ENCODE measurements around the gene CDK5. TPM values are rescaled to one million over a fixed set of nuclear protein-coding genes. Genes with fewer than 3 reads are reported as not detected.

The CDK5 gene
- polyA plus RNA-seq, 2 donors = 5.2 to 9.7 TPM

- Histone ChIP-seq H3K36me3 (ENCODE audit: control insufficient read depth in 2 of 2, insufficient read depth in 2 of 2, low read length in 1 of 2) (peaks cover 13 to 35% of the 10 kb centered on the region in 2 donors), H3K27ac (ENCODE audit: low read depth in 2 of 2, low read length in 1 of 2) (no peak overlapping the region), H3K9me3 (ENCODE audit: control insufficient read depth in 2 of 2, insufficient read depth in 1 of 2, low read depth in 1 of 2, low read length in 1 of 2) (no peaks in the 10 kb centered on the region), H3K4me1 (ENCODE audit: control insufficient read depth in 2 of 2, insufficient read depth in 2 of 2, low read length in 1 of 2) (peaks cover 0 to 3% of the 10 kb centered on the region in 2 donors), H3K27me3 (ENCODE audit: control insufficient read depth in 1 of 2, insufficient read depth in 2 of 2, low read length in 2 of 2) (no peaks in the 10 kb centered on the region), H3K4me3 (ENCODE audit: low read depth in 1 of 2, low read length in 2 of 2) (no peak overlapping the region)
- 80% methylated on average over 18 of the region's 18 CpGs for WGBS, 2 donors
Observed at GRCh38 chr7:151039850-151040548, 17.7 kb downstream of the CDK5 start.

GRCh38 chr7:151038951-151039849 is 18.5 kb downstream of the CDK5 start:
- Histone ChIP-seq H3K36me3 (ENCODE audit: control insufficient read depth in 2 of 2, insufficient read depth in 2 of 2, low read length in 1 of 2) (peaks cover 11 to 36% of the 10 kb centered on the region in 2 donors), H3K4me3 (ENCODE audit: low read depth in 1 of 2, low read length in 2 of 2) (no peak overlapping the region), H3K27ac (ENCODE audit: low read depth in 2 of 2, low read length in 1 of 2) (peak overlapping the region in 1 of 2 donors; percentile 4), H3K27me3 (ENCODE audit: control insufficient read depth in 1 of 2, insufficient read depth in 2 of 2, low read length in 2 of 2) (no peaks in the 10 kb centered on the region), H3K9me3 (ENCODE audit: control insufficient read depth in 2 of 2, insufficient read depth in 1 of 2, low read depth in 1 of 2, low read length in 1 of 2) (no peaks in the 10 kb centered on the region), H3K4me1 (ENCODE audit: control insufficient read depth in 2 of 2, insufficient read depth in 2 of 2, low read length in 1 of 2) (peaks cover 0 to 3% of the 10 kb centered on the region in 2 donors)
- WGBS, 2 donors = 45 to 49% methylated on average over 12 of the region's 12 CpGs

GRCh38 chr7:151035902-151036301 is 21.8 kb downstream of the CDK5 start:
- H3K9me3 ChIP-seq (ENCODE audit: control insufficient read depth in 2 of 2, insufficient read depth in 1 of 2, low read depth in 1 of 2, low read length in 1 of 2) = no peaks in the 10 kb centered on the region
- WGBS, 2 donors = 92 to 95% methylated on average over 17 of the region's 17 CpGs
- no peaks in the 10 kb centered on the region for H3K27me3 ChIP-seq (ENCODE audit: control insufficient read depth in 1 of 2, insufficient read depth in 2 of 2, low read length in 2 of 2)
- no peak overlapping the region for H3K27ac ChIP-seq (ENCODE audit: low read depth in 2 of 2, low read length in 1 of 2)
- peaks cover 11 to 34% of the 10 kb centered on the region in 2 donors for H3K36me3 ChIP-seq (ENCODE audit: control insufficient read depth in 2 of 2, insufficient read depth in 2 of 2, low read length in 1 of 2)
- peaks cover 0 to 3% of the 10 kb centered on the region in 2 donors for H3K4me1 ChIP-seq (ENCODE audit: control insufficient read depth in 2 of 2, insufficient read depth in 2 of 2, low read length in 1 of 2)
- no peak overlapping the region for H3K4me3 ChIP-seq (ENCODE audit: low read depth in 1 of 2, low read length in 2 of 2)

GRCh38 chr7:151035026-151035717 is 22.5 kb downstream of the CDK5 start:
- peaks cover 11 to 34% of the 10 kb centered on the region in 2 donors for H3K36me3 ChIP-seq (ENCODE audit: control insufficient read depth in 2 of 2, insufficient read depth in 2 of 2, low read length in 1 of 2)
- 86% methylated on average over 21 of the region's 21 CpGs for WGBS, 2 donors
- no peak overlapping the region for H3K4me3 ChIP-seq (ENCODE audit: low read depth in 1 of 2, low read length in 2 of 2)
- peaks cover 0 to 3% of the 10 kb centered on the region in 2 donors for H3K4me1 ChIP-seq (ENCODE audit: control insufficient read depth in 2 of 2, insufficient read depth in 2 of 2, low read length in 1 of 2)
- H3K27ac ChIP-seq (ENCODE audit: low read depth in 2 of 2, low read length in 1 of 2) = no peak overlapping the region
- H3K27me3 ChIP-seq (ENCODE audit: control insufficient read depth in 1 of 2, insufficient read depth in 2 of 2, low read length in 2 of 2) = no peaks in the 10 kb centered on the region
- H3K9me3 ChIP-seq (ENCODE audit: control insufficient read depth in 2 of 2, insufficient read depth in 1 of 2, low read depth in 1 of 2, low read length in 1 of 2) = no peaks in the 10 kb centered on the region

GRCh38 chr7:151034312-151035025 is 23.2 kb downstream of the CDK5 start:
- H3K9me3 ChIP-seq (ENCODE audit: control insufficient read depth in 2 of 2, insufficient read depth in 1 of 2, low read depth in 1 of 2, low read length in 1 of 2) = no peaks in the 10 kb centered on the region
- peaks cover 0 to 3% of the 10 kb centered on the region in 2 donors for H3K4me1 ChIP-seq (ENCODE audit: control insufficient read depth in 2 of 2, insufficient read depth in 2 of 2, low read length in 1 of 2)
- H3K36me3 ChIP-seq (ENCODE audit: control insufficient read depth in 2 of 2, insufficient read depth in 2 of 2, low read length in 1 of 2) = peaks cover 11 to 34% of the 10 kb centered on the region in 2 donors
- 90 to 92% methylated on average over 21 of the region's 21 CpGs for WGBS, 2 donors
- H3K27me3 ChIP-seq (ENCODE audit: control insufficient read depth in 1 of 2, insufficient read depth in 2 of 2, low read length in 2 of 2) = no peaks in the 10 kb centered on the region
- H3K4me3 ChIP-seq (ENCODE audit: low read depth in 1 of 2, low read length in 2 of 2) = no peak overlapping the region
- no peak overlapping the region for H3K27ac ChIP-seq (ENCODE audit: low read depth in 2 of 2, low read length in 1 of 2)

- H3K4me3 ChIP-seq (ENCODE audit: low read depth in 1 of 2, low read length in 2 of 2) = no peak overlapping the region
- no peaks in the 10 kb centered on the region for H3K27me3 ChIP-seq (ENCODE audit: control insufficient read depth in 1 of 2, insufficient read depth in 2 of 2, low read length in 2 of 2)
- H3K36me3 ChIP-seq (ENCODE audit: control insufficient read depth in 2 of 2, insufficient read depth in 2 of 2, low read length in 1 of 2) = peaks cover 11 to 34% of the 10 kb centered on the region in 2 donors
- WGBS, 2 donors = 81 to 85% methylated on average over 5 of the region's 5 CpGs
- peaks cover 0 to 2% of the 10 kb centered on the region in 2 donors for H3K4me1 ChIP-seq (ENCODE audit: control insufficient read depth in 2 of 2, insufficient read depth in 2 of 2, low read length in 1 of 2)
- H3K27ac ChIP-seq (ENCODE audit: low read depth in 2 of 2, low read length in 1 of 2) = no peak overlapping the region
- no peaks in the 10 kb centered on the region for H3K9me3 ChIP-seq (ENCODE audit: control insufficient read depth in 2 of 2, insufficient read depth in 1 of 2, low read depth in 1 of 2, low read length in 1 of 2)
Observed at GRCh38 chr7:151033864-151034249, 23.8 kb downstream of the CDK5 start.

- H3K9me3 ChIP-seq (ENCODE audit: control insufficient read depth in 2 of 2, insufficient read depth in 1 of 2, low read depth in 1 of 2, low read length in 1 of 2) = no peaks in the 10 kb centered on the region
- peaks cover 0 to 2% of the 10 kb centered on the region in 2 donors for H3K4me1 ChIP-seq (ENCODE audit: control insufficient read depth in 2 of 2, insufficient read depth in 2 of 2, low read length in 1 of 2)
- 85 to 88% methylated on average over 17 of the region's 17 CpGs for WGBS, 2 donors
- no peaks in the 10 kb centered on the region for H3K27me3 ChIP-seq (ENCODE audit: control insufficient read depth in 1 of 2, insufficient read depth in 2 of 2, low read length in 2 of 2)
- no peak overlapping the region for H3K4me3 ChIP-seq (ENCODE audit: low read depth in 1 of 2, low read length in 2 of 2)
- peaks cover 11 to 34% of the 10 kb centered on the region in 2 donors for H3K36me3 ChIP-seq (ENCODE audit: control insufficient read depth in 2 of 2, insufficient read depth in 2 of 2, low read length in 1 of 2)
- H3K27ac ChIP-seq (ENCODE audit: low read depth in 2 of 2, low read length in 1 of 2) = no peak overlapping the region
Observed at GRCh38 chr7:151032936-151033863, 24.5 kb downstream of the CDK5 start.

GRCh38 chr7:151031011-151031410 is 26.7 kb downstream of the CDK5 start:
- Histone ChIP-seq H3K4me1 (ENCODE audit: control insufficient read depth in 2 of 2, insufficient read depth in 2 of 2, low read length in 1 of 2) (peaks cover 0 to 2% of the 10 kb centered on the region in 2 donors), H3K27ac (ENCODE audit: low read depth in 2 of 2, low read length in 1 of 2) (no peak overlapping the region), H3K27me3 (ENCODE audit: control insufficient read depth in 1 of 2, insufficient read depth in 2 of 2, low read length in 2 of 2) (no peaks in the 10 kb centered on the region), H3K4me3 (ENCODE audit: low read depth in 1 of 2, low read length in 2 of 2) (no peak overlapping the region), H3K36me3 (ENCODE audit: control insufficient read depth in 2 of 2, insufficient read depth in 2 of 2, low read length in 1 of 2) (peaks cover 11 to 22% of the 10 kb centered on the region in 2 donors), H3K9me3 (ENCODE audit: control insufficient read depth in 2 of 2, insufficient read depth in 1 of 2, low read depth in 1 of 2, low read length in 1 of 2) (no peaks in the 10 kb centered on the region)
- 92 to 93% methylated on average over 4 of the region's 4 CpGs for WGBS, 2 donors

All from esophagus (tissue), 2 donors.